Astrocyte of the spinal cord (primary cell): ENCODE measurements around the gene ASPHD2.

Experiments used
- DNase-seq: peaks from one replicate; pipeline ENCODE4 v3.0.0; 2011; ENCODE audit warnings: low read depth, low spot score
- H3K4me3 ChIP-seq: 2 replicates; pipeline ENCODE4 v1.5.1; 2011; ENCODE audit warnings: low read depth, mild to moderate bottlenecking, low read length, moderate library complexity
- in situ Hi-C: cut with HindIII; loops from 2 replicates; pipeline ENCODE4 v1.10.0; 2017; ENCODE audit warnings: low sequenced_read_pairs
- TF ChIP-seq, protein P1 (sequence below): IDR thresholded peaks from 2 replicates; pipeline ENCODE4 v1.5.1; 2012; ENCODE audit warnings: low read depth, mild to moderate bottlenecking, low read length, inconsistent platforms

The ASPHD2 gene

GRCh38 chr22:26391091-26391490 lies 38.0 kb upstream of the ASPHD2 start:
- DNase-seq: no peak
- no peak overlapping the region for H3K4me3 ChIP-seq
- in situ Hi-C loops: no loop called here
- TF ChIP-seq, protein P1, sequence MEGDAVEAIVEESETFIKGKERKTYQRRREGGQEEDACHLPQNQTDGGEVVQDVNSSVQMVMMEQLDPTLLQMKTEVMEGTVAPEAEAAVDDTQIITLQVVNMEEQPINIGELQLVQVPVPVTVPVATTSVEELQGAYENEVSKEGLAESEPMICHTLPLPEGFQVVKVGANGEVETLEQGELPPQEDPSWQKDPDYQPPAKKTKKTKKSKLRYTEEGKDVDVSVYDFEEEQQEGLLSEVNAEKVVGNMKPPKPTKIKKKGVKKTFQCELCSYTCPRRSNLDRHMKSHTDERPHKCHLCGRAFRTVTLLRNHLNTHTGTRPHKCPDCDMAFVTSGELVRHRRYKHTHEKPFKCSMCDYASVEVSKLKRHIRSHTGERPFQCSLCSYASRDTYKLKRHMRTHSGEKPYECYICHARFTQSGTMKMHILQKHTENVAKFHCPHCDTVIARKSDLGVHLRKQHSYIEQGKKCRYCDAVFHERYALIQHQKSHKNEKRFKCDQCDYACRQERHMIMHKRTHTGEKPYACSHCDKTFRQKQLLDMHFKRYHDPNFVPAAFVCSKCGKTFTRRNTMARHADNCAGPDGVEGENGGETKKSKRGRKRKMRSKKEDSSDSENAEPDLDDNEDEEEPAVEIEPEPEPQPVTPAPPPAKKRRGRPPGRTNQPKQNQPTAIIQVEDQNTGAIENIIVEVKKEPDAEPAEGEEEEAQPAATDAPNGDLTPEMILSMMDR: no peak

DNA sequence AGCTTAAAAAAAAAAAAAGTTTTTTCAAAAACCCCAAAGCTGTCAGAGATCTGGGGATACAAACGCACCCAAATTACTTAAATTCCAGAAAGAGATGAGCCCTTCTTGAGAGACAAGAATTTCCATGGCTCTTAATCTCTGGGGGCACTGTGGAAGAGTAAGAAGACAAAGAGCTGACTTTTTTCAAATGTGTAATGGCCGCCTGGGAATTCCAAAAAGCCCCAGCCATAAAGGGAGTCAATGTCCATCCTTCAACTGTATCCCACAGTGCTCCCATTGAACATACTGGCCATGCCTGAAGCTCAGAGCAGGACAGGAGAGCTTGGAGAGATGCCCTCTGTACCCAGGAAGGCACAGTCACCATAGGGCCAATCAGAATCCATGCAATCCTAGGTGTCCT lies 37.4 kb upstream of the ASPHD2 start:
- DNase-seq: no peak
- TF ChIP-seq, protein P1: no peak
- in situ Hi-C loops: no loop called here
- no peak overlapping the region for H3K4me3 ChIP-seq

GRCh38 chr22:26393929-26394328 lies 35.1 kb upstream of the ASPHD2 start:
- no peak for DNase-seq
- no peak overlapping the region for H3K4me3 ChIP-seq
- in situ Hi-C loops: no loop called here
- TF ChIP-seq, protein P1: no peak

GRCh38 chr22:26394777-26395176 lies 34.3 kb upstream of the ASPHD2 start:
- no peak for DNase-seq
- in situ Hi-C loops: no loop called here
- TF ChIP-seq, protein P1: no peak
- no peak overlapping the region for H3K4me3 ChIP-seq

GRCh38 chr22:26395926-26396325 lies 33.1 kb upstream of the ASPHD2 start:
- DNase-seq: no peak
- H3K4me3 ChIP-seq: no peak overlapping the region
- TF ChIP-seq, protein P1: no peak
- in situ Hi-C loops: no loop called here

DNA sequence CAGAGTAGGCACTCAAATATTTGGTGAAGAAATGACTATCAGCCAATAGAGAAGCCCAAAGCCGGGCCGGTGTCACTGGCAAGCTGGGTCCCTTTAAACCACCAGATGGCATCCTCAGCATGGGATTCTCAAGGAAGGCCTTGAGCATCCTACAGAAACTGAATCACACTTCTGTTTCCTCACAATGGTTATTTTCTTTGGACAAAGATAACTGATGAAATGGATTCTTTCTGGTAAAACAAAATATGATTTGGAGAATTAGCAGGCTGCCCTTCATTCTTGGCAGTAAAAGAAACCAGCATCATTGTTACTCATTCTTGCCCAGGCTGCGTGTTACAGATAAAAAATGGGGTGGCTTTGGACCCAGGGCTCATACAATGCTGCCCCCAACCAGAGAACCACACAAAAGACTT lies 30.3 kb upstream of the ASPHD2 start:
- TF ChIP-seq, protein P1: peak; percentile 85
- peak; percentile 75 for DNase-seq
- no peak overlapping the region for H3K4me3 ChIP-seq
- in situ Hi-C loops: no loop called here

DNA sequence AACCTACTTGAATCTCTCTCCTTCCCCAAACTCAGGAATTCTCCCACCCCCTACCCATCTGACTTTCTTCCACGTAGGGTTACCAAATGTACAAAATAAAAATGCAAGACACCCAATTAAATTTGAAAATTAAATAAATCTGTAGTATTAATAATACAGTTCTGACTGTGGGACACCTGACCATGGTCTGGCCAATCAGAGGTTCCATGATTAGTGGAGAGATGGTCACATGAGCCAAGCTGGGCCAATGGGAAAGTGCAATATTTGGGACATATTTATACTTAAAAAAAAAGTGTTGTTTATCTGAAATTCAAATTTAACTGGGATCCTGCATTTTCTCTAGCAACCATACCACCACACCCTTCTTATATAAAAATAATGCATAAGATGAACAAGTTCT lies 29.8 kb upstream of the ASPHD2 start:
- DNase-seq: no peak
- in situ Hi-C loops: no loop called here
- H3K4me3 ChIP-seq: no peak overlapping the region
- TF ChIP-seq, protein P1: no peak
